GM12878 (cell line): ENCODE measurements around the gene SUPT4H1. TPM values are rescaled to one million over a fixed set of nuclear protein-coding genes. Genes with fewer than 3 reads are reported as not detected.
A peak's percentile ranks its signal among the peaks of the same experiment; 100 is the strongest.

Experiments used
- BACH1 ChIP-seq: fragments of 450-650 bp; IDR thresholded peaks from 2 replicates; pipeline ENCODE4 v1.6.1; 2017; ENCODE audit warnings: mild to moderate bottlenecking, borderline replicate concordance
- BMI1 ChIP-seq: fragments of 450-650 bp; IDR thresholded peaks from 2 replicates; pipeline ENCODE4 v1.6.1; 2016; ENCODE audit warnings: mild to moderate bottlenecking, moderate library complexity, borderline replicate concordance
- CBX3 ChIP-seq: fragments of 200-600 bp; sonication (generic); IDR thresholded peaks from 2 replicates; pipeline ENCODE4 v1.6.1; 2016; ENCODE audit warnings: low read depth, borderline replicate concordance
- LARP7 ChIP-seq: fragments of 450-650 bp; IDR thresholded peaks from 2 replicates; pipeline ENCODE4 v1.6.1; 2017; ENCODE audit warnings: mild to moderate bottlenecking
- MTA3 ChIP-seq: IDR thresholded peaks from 2 replicates; pipeline ENCODE4 v1.6.1; 2012; ENCODE audit warnings: low read length, inconsistent platforms, borderline replicate concordance
- NRF1 ChIP-seq: conservative IDR thresholded peaks from 2 replicates; pipeline ENCODE4 v1.6.1; 2011; ENCODE audit warnings: mild to moderate bottlenecking, low read depth, low read length, improper control_type of control experiment
- RBBP5 ChIP-seq: fragments of 200-600 bp; sonication (generic); conservative IDR thresholded peaks from 2 replicates; pipeline ENCODE4 v1.6.1; 2016
- polyA plus RNA-seq, 11 experiments: library from polyadenylated mRNA; depleted of rRNA in 4 of 11; unstranded in 6 of 11; stranded (reverse) in 5 of 11; fragments of >200 nt; fragmentation: Nextera tagmentation in 4 of 11; fragmentation: Illumina TruSeq in 1 of 11; extraction: Ambion mirVana in 4 of 11; extraction: Trizol in 1 of 11; gene quantifications; 1 replicate in 1 of 11; 2 replicates in 10 of 11; pipeline versions ENCODE4 v1.2.1 to v1.2.3, GENCODE V29; 2011 to 2016; ENCODE audit warnings: inconsistent platforms in 2 of 11, missing spikeins in 2 of 11, low read depth in 1 of 11
- total RNA-seq, 4 experiments: library from RNA; depleted of rRNA in 3 of 4; stranded (reverse); fragments of >200 nt in 3 of 4; fragmentation: Illumina TruSeq in 1 of 4; extraction: Trizol in 1 of 4; gene quantifications; 2 replicates each; pipeline versions ENCODE4 v1.2.1 to v1.2.3, GENCODE V29; 2013 to 2021
- TF ChIP-seq, protein P1 (sequence below): fragments of 450-650 bp; formaldehyde crosslinking; IDR thresholded peaks from 2 replicates; pipeline ENCODE4 v1.4.0; 2020; ENCODE audit warnings: mild to moderate bottlenecking, moderate library complexity
- TF ChIP-seq, protein P2 (sequence below): fragments of 450-650 bp; formaldehyde crosslinking; IDR thresholded peaks from 2 replicates; pipeline ENCODE4 v1.5.0; 2022; ENCODE audit warnings: mild to moderate bottlenecking, missing genetic modification characterization
- TF ChIP-seq, protein P3 (sequence below): fragments of 450-650 bp; IDR thresholded peaks from 2 replicates; pipeline ENCODE4 v1.6.1; 2018; ENCODE audit warnings: borderline replicate concordance, mild to moderate bottlenecking; ENCODE audit not compliant: partially characterized antibody
- TF ChIP-seq, protein P4 (sequence below): IDR thresholded peaks from 2 replicates; pipeline ENCODE4 v1.6.1; 2011; ENCODE audit warnings: low read depth, mild to moderate bottlenecking, low read length, moderate library complexity, borderline replicate concordance; ENCODE audit errors: extremely low read depth

The SUPT4H1 gene
- total and polyA plus RNA-seq, 10 of the 15 experiments (the other 5 are each of a cell fraction or from before 2014, with no cell fraction given), result 83.8 to 293 (median 128) TPM

DNA sequence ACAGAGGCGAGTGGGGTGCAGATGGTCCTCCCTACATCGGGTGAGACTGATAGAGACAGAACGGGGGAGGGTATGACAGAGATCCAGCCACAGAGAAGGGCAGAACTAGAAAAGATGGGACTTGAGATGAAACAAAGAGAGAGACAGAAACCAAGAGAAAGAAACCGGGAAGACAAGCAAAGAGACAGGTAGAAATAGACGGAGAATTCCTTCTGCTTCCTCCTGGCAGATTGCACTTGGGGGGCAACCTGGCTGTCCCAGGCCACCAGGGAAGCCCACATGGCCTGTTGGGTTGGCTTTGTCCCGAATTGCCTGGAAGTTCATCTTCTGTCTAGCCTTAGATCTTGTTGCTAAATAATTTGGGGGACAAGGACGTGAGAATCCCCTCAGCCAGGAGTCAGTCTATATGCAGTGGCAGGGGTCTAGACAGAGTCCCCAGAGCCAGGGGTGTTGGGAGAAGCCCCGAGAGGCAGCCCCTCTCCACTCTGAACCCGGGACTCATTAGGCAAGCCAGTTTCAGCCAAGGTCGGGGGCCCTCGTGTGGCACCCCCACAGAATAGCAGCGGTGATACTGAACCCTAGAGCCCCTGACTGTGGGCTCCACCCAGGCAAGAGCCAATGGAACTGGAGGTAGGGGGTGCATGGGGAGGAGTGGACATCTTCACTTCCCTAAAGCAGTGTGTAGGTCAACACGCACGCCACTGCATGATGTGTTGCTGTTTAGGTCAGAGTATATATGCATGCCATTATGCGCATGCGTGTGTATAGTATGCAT is 22.8 kb downstream of the SUPT4H1 start (continued):
- TF ChIP-seq, protein P1, sequence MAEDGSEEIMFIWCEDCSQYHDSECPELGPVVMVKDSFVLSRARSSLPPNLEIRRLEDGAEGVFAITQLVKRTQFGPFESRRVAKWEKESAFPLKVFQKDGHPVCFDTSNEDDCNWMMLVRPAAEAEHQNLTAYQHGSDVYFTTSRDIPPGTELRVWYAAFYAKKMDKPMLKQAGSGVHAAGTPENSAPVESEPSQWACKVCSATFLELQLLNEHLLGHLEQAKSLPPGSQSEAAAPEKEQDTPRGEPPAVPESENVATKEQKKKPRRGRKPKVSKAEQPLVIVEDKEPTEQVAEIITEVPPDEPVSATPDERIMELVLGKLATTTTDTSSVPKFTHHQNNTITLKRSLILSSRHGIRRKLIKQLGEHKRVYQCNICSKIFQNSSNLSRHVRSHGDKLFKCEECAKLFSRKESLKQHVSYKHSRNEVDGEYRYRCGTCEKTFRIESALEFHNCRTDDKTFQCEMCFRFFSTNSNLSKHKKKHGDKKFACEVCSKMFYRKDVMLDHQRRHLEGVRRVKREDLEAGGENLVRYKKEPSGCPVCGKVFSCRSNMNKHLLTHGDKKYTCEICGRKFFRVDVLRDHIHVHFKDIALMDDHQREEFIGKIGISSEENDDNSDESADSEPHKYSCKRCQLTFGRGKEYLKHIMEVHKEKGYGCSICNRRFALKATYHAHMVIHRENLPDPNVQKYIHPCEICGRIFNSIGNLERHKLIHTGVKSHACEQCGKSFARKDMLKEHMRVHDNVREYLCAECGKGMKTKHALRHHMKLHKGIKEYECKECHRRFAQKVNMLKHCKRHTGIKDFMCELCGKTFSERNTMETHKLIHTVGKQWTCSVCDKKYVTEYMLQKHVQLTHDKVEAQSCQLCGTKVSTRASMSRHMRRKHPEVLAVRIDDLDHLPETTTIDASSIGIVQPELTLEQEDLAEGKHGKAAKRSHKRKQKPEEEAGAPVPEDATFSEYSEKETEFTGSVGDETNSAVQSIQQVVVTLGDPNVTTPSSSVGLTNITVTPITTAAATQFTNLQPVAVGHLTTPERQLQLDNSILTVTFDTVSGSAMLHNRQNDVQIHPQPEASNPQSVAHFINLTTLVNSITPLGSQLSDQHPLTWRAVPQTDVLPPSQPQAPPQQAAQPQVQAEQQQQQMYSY, result peak; percentile 67
- TF ChIP-seq BMI1, result peak; percentile 57
- TF ChIP-seq BACH1, result peak; percentile 98
- TF ChIP-seq NRF1, result peak; percentile 26; the same call in 1 of the 2 replicates
- no peak for TF ChIP-seq RBBP5
- TF ChIP-seq, protein P2, sequence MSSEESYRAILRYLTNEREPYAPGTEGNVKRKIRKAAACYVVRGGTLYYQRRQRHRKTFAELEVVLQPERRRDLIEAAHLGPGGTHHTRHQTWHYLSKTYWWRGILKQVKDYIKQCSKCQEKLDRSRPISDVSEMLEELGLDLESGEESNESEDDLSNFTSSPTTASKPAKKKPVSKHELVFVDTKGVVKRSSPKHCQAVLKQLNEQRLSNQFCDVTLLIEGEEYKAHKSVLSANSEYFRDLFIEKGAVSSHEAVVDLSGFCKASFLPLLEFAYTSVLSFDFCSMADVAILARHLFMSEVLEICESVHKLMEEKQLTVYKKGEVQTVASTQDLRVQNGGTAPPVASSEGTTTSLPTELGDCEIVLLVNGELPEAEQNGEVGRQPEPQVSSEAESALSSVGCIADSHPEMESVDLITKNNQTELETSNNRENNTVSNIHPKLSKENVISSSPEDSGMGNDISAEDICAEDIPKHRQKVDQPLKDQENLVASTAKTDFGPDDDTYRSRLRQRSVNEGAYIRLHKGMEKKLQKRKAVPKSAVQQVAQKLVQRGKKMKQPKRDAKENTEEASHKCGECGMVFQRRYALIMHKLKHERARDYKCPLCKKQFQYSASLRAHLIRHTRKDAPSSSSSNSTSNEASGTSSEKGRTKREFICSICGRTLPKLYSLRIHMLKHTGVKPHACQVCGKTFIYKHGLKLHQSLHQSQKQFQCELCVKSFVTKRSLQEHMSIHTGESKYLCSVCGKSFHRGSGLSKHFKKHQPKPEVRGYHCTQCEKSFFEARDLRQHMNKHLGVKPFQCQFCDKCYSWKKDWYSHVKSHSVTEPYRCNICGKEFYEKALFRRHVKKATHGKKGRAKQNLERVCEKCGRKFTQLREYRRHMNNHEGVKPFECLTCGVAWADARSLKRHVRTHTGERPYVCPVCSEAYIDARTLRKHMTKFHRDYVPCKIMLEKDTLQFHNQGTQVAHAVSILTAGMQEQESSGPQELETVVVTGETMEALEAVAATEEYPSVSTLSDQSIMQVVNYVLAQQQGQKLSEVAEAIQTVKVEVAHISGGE (CRISPR knock-in tag), result peak; percentile 50
- TF ChIP-seq CBX3, result no peak
- TF ChIP-seq MTA3, result no peak
- TF ChIP-seq, protein P3, sequence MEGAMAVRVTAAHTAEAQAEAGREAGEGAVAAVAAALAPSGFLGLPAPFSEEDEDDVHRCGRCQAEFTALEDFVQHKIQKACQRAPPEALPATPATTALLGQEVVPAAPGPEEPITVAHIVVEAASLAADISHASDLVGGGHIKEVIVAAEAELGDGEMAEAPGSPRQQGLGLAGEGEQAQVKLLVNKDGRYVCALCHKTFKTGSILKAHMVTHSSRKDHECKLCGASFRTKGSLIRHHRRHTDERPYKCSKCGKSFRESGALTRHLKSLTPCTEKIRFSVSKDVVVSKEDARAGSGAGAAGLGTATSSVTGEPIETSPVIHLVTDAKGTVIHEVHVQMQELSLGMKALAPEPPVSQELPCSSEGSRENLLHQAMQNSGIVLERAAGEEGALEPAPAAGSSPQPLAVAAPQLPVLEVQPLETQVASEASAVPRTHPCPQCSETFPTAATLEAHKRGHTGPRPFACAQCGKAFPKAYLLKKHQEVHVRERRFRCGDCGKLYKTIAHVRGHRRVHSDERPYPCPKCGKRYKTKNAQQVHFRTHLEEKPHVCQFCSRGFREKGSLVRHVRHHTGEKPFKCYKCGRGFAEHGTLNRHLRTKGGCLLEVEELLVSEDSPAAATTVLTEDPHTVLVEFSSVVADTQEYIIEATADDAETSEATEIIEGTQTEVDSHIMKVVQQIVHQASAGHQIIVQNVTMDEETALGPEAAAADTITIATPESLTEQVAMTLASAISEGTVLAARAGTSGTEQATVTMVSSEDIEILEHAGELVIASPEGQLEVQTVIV, result no peak
- TF ChIP-seq LARP7, result peak; percentile 49; the same call in 1 of the 2 replicates
- TF ChIP-seq, protein P4, sequence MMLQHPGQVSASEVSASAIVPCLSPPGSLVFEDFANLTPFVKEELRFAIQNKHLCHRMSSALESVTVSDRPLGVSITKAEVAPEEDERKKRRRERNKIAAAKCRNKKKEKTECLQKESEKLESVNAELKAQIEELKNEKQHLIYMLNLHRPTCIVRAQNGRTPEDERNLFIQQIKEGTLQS, result no peak
